Neutrophil (primary cell): ENCODE results near the gene SCRT2.

Experiments used
- H3K27ac ChIP-seq: fragments of 200-600 bp; sonication (generic); 2 replicates; pipeline ENCODE4 v1.5.1; 2016; ENCODE audit warnings: mild to moderate bottlenecking, moderate library complexity
- H3K27me3 ChIP-seq: fragments of 200-600 bp; sonication (generic); 2 replicates; pipeline ENCODE4 v1.6.0; 2016; ENCODE audit warnings: mild to moderate bottlenecking
- H3K36me3 ChIP-seq: fragments of 200-600 bp; sonication (generic); 2 replicates; pipeline ENCODE4 v1.5.1; 2017
- H3K4me1 ChIP-seq, 2 experiments: fragments of 200-600 bp in 1 of 2; sonication (generic) in 1 of 2; 1 replicate in 1 of 2; 2 replicates in 1 of 2; pipeline versions ENCODE4 v1.5.1 to v1.6.1; 2013 to 2016; ENCODE audit warnings: low read depth in 1 of 2, low read length in 1 of 2, mild to moderate bottlenecking in 1 of 2, moderate library complexity in 1 of 2; ENCODE audit not compliant: control insufficient read depth in 1 of 2, insufficient read depth in 1 of 2
- H3K4me3 ChIP-seq, 2 experiments: fragments of 200-600 bp in 1 of 2; sonication (generic) in 1 of 2; 1 replicate in 1 of 2; 2 replicates in 1 of 2; pipeline ENCODE4 v1.5.1; 2013 to 2016; ENCODE audit warnings: low read depth in 1 of 2, low read length in 1 of 2, mild to moderate bottlenecking in 1 of 2, moderate library complexity in 1 of 2
- H3K9me3 ChIP-seq: fragments of 200-600 bp; sonication (generic); 2 replicates; pipeline ENCODE4 v1.5.1; 2016
- CTCF ChIP-seq: fragments of 200-600 bp; sonication (generic); IDR thresholded peaks from 2 replicates; pipeline ENCODE4 v1.5.1; 2016; ENCODE audit warnings: antibody characterized with exemption

SCRT2 gene

GRCh38 chr20:666877-667276 lies 8.7 kb downstream of the SCRT2 start:
- peak overlapping the region; percentile 13 for H3K27ac ChIP-seq
- H3K9me3 ChIP-seq, result no peaks in the 10 kb centered on the region
- no peak for TF ChIP-seq CTCF
- H3K27me3 ChIP-seq, result peaks cover 98% of the 10 kb centered on the region
- no peak overlapping the region for H3K4me3 ChIP-seq
- H3K4me1 ChIP-seq, result peaks cover 15 to 28% of the 10 kb centered on the region in 2 experiments
- no peaks in the 10 kb centered on the region for H3K36me3 ChIP-seq

GRCh38 chr20:665276-665675 lies 10.3 kb downstream of the SCRT2 start:
- no peaks in the 10 kb centered on the region for H3K9me3 ChIP-seq
- H3K27ac ChIP-seq, result no peak overlapping the region
- peaks cover 90% of the 10 kb centered on the region for H3K27me3 ChIP-seq
- no peaks in the 10 kb centered on the region for H3K36me3 ChIP-seq
- H3K4me1 ChIP-seq, result peaks cover 31 to 41% of the 10 kb centered on the region in 2 experiments
- TF ChIP-seq CTCF, result no peak
- no peak overlapping the region for H3K4me3 ChIP-seq

GRCh38 chr20:664576-664975 lies 11.0 kb downstream of the SCRT2 start:
- TF ChIP-seq CTCF, result no peak
- no peak overlapping the region for H3K27ac ChIP-seq
- peak overlapping the region in 1 of 2 experiments; percentile 21 for H3K4me3 ChIP-seq
- peaks cover 83% of the 10 kb centered on the region for H3K27me3 ChIP-seq
- H3K4me1 ChIP-seq, result peaks cover 38 to 48% of the 10 kb centered on the region in 2 experiments
- no peaks in the 10 kb centered on the region for H3K36me3 ChIP-seq
- no peaks in the 10 kb centered on the region for H3K9me3 ChIP-seq

- peaks cover 42 to 52% of the 10 kb centered on the region in 2 experiments for H3K4me1 ChIP-seq
- peaks cover 80% of the 10 kb centered on the region for H3K27me3 ChIP-seq
- no peak for TF ChIP-seq CTCF
- H3K4me3 ChIP-seq, result peak overlapping the region in 1 of 2 experiments; percentile 21
- H3K9me3 ChIP-seq, result no peaks in the 10 kb centered on the region
- H3K36me3 ChIP-seq, result no peaks in the 10 kb centered on the region
- no peak overlapping the region for H3K27ac ChIP-seq
Measured at GRCh38 chr20:664151-664550, 11.5 kb downstream of the SCRT2 start.

- no peak for TF ChIP-seq CTCF
- H3K27me3 ChIP-seq, result peaks cover 75% of the 10 kb centered on the region
- H3K36me3 ChIP-seq, result no peaks in the 10 kb centered on the region
- H3K4me3 ChIP-seq, result peak overlapping the region; percentile 8 to 60
- H3K27ac ChIP-seq, result peak overlapping the region; percentile 23
- peaks cover 48 to 59% of the 10 kb centered on the region in 2 experiments for H3K4me1 ChIP-seq
- no peaks in the 10 kb centered on the region for H3K9me3 ChIP-seq
Measured at GRCh38 chr20:663315-664090, 12.1 kb downstream of the SCRT2 start.
